ENCODE measurements around the gene RASGRP3.

GRCh38 chr2:33586766-33587165 is 110.3 kb downstream of the RASGRP3 start:
- no peak for TF ChIP-seq EZH2 (IDR thresholded peaks at IDR 0.05)
- TF ChIP-seq, protein P1, sequence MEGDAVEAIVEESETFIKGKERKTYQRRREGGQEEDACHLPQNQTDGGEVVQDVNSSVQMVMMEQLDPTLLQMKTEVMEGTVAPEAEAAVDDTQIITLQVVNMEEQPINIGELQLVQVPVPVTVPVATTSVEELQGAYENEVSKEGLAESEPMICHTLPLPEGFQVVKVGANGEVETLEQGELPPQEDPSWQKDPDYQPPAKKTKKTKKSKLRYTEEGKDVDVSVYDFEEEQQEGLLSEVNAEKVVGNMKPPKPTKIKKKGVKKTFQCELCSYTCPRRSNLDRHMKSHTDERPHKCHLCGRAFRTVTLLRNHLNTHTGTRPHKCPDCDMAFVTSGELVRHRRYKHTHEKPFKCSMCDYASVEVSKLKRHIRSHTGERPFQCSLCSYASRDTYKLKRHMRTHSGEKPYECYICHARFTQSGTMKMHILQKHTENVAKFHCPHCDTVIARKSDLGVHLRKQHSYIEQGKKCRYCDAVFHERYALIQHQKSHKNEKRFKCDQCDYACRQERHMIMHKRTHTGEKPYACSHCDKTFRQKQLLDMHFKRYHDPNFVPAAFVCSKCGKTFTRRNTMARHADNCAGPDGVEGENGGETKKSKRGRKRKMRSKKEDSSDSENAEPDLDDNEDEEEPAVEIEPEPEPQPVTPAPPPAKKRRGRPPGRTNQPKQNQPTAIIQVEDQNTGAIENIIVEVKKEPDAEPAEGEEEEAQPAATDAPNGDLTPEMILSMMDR (IDR thresholded peaks at IDR 0.05 in 2 of 3, conservative IDR thresholded peaks at IDR 0.05 in 1 of 3; ENCODE audit: borderline replicate concordance in 1 of 3, insufficient read depth in 1 of 3, low read depth in 2 of 3, low read length in 2 of 3), result no peak
- TF ChIP-seq RAD21 (IDR thresholded peaks at IDR 0.05; ENCODE audit: low read depth), result no peak
- TF ChIP-seq ZNF274 (IDR thresholded peaks at IDR 0.05; ENCODE audit: low read depth, low read length), result no peak
- TF ChIP-seq, protein P2, sequence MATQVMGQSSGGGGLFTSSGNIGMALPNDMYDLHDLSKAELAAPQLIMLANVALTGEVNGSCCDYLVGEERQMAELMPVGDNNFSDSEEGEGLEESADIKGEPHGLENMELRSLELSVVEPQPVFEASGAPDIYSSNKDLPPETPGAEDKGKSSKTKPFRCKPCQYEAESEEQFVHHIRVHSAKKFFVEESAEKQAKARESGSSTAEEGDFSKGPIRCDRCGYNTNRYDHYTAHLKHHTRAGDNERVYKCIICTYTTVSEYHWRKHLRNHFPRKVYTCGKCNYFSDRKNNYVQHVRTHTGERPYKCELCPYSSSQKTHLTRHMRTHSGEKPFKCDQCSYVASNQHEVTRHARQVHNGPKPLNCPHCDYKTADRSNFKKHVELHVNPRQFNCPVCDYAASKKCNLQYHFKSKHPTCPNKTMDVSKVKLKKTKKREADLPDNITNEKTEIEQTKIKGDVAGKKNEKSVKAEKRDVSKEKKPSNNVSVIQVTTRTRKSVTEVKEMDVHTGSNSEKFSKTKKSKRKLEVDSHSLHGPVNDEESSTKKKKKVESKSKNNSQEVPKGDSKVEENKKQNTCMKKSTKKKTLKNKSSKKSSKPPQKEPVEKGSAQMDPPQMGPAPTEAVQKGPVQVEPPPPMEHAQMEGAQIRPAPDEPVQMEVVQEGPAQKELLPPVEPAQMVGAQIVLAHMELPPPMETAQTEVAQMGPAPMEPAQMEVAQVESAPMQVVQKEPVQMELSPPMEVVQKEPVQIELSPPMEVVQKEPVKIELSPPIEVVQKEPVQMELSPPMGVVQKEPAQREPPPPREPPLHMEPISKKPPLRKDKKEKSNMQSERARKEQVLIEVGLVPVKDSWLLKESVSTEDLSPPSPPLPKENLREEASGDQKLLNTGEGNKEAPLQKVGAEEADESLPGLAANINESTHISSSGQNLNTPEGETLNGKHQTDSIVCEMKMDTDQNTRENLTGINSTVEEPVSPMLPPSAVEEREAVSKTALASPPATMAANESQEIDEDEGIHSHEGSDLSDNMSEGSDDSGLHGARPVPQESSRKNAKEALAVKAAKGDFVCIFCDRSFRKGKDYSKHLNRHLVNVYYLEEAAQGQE (IDR thresholded peaks at IDR 0.05; ENCODE audit: low read depth), result no peak
- no peak for TF ChIP-seq POLR2A (IDR thresholded peaks at IDR 0.05; ENCODE audit: borderline replicate concordance, extremely low read depth, insufficient read depth, insufficient read length)

All from HCT116 (cell line).